Measurements from ENCODE around the gene EMC7.
"Not testable (repeated sequence)": the region's sequence is repeated elsewhere in the genome, so short reads cannot be mapped to it uniquely, and the experiment has no call there.

EMC7 gene

DNA sequence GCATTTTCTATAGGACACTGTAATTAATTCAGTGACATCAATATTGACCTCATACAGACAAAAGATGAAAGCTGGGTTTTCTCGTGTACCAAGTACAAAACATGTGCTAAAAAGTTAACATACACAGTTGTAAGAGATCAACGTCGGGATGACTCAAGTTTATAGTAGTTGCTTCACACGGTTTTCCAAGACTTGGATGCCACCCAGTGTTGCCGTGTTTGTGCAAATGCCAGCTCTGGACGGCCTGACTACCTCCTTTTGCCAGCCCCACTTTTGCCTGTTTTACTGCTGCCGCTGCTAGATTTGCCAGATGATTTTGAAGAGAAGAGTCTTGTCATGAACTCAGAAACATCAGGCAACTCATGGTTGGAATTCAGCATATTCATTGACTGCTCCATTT lies 17.6 kb downstream of the EMC7 start:
- DNase-seq (ENCODE audit: low read depth) = no peak

- DNase-seq (ENCODE audit: low read depth) = no peak
These were observed 21.8 kb downstream of the EMC7 start for GRCh38 chr15:34079904-34080303.

- DNase-seq (ENCODE audit: low read depth) = no peak
These were observed 22.8 kb downstream of the EMC7 start for GRCh38 chr15:34078900-34079299.

DNA sequence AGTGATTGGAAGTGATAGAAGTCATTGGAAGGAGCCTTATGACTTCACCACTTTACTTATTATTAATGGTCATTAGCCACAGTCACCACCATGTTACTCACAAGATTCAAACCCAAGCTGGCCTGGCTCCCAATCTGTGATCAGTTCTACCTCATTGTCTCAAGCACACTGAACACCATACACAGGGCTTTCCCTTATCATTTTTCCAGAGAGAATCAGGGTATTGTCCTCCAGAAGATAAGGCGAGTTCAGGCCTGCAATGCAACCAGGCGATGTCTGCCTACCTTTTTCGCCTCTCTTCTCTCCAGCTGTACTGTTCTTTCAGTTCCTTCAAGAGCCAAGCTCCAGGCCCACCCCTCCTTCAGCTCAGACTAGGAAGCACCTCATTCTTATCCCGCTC lies 24.9 kb downstream of the EMC7 start:
- no peak for DNase-seq (ENCODE audit: low read depth)

DNA sequence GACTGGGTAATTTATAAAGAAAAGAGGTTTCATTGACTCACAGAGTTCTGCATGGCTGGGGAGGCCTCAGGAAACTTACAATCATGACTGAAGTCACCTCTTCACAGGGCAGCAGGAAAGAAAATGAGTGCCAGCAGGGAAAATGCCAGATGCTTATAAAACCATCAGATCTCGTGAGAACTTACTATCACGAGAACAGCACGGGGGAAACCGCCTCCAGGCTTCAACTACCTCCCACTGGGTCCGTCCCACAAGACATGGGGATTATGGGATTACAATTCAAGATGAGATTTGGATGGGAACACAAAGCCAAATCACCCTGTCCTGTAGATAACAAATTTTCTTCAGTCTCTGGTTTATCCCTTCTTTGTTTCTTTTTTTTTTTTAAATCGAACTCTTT lies 31.7 kb downstream of the EMC7 start:
- no peak for DNase-seq (ENCODE audit: low read depth)

DNA sequence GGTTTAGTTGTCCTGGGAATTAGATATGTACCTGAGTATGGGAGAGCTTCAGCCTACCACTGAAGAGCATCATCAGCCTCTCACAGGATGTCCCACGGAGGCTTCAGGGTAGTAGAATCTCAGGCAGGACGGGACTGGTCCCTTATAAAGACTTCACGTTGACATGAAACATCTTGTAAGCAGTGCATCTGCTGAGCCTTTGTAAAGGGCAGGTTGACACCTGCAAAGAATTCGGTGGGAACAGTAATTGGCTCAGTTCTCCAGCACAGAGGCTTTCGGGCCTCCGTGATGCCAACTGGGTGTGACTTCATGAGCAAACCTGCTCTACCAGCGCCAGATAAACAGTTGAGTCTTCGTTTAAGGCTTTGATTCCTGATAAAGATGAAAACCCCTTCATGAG lies 35.7 kb downstream of the EMC7 start:
- DNase-seq (ENCODE audit: low read depth) = no peak

DNA sequence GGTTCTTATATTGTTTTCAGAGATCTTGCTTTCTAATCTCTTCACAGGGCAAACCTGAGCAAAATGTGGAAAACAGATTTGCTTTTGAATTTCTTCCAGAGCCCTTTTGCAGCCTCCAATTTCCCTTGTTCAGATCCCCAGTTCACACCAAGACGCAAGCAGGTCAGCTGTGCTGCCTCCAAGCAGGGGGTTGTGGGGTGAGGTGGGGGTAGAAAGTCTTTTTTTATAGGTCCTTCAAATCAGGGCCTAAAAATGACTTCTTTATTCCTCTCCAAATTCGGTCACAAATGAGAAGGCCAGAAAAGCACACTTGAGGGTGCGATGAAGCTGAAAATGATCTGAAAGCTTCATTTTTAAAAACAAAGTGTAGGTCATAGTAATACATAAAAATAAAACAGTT lies 36.4 kb downstream of the EMC7 start:
- no peak for DNase-seq (ENCODE audit: low read depth)

DNA sequence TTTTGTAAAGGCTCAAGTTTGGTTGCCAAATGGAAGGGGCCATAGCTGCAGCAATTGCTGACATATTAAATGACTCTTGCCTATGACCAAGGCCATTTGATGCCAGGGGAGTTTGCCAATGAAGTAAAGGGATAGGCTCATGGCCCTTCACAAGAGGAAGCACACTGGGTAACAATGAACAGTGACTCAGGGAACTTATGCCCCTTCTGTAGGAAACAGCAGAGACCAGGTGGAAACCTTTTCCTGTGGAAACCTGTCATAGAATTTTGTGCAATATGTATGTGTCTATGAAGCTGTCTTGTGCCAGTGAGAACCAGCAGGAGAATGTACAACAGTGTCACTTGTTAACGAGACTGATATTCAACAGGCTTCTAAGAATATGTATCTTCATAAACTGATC lies 37.2 kb downstream of the EMC7 start:
- DNase-seq (ENCODE audit: low read depth) = no peak

DNA sequence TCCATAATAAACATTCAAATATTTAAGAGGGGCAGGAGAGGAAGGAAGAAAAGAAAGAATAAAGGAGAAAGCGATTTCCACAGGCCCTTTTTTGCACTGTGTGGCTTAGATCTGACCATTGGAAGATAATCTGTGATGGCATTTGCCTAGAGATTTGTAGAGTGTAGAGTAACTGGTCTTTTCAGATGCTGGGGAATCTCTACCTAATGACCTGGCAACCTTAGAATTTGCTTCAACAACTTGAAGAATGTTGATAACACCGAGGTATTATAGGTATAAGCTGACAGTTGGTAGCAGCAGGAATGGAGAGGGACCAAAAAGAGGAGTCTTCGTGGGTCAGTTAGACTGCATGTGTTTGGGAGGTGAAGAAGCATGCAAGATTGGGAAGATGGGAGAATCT lies 41.7 kb downstream of the EMC7 start:
- no peak for DNase-seq (ENCODE audit: low read depth)

DNA sequence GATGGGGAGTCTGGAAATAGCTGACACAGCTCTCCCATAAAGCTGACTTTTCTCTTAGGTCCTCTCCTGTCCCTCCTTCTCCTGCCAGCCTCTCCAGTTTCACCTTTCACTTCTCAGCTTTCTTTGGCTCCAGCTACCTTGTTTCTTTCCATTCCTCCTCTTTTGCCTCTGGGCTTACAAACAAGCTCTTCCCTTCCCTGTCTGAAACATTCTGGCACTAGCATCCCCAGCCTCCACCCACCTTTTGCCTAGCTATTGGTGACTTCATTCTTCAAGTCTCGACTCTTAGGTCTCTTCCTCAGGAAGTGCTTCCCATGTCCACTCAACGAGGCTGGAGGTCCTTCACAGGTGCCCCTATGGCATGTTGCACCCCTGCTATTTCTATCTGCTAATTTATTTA lies 42.2 kb downstream of the EMC7 start:
- DNase-seq (ENCODE audit: low read depth) = no peak

- no peak for DNase-seq (ENCODE audit: low read depth)
These were observed 44.8 kb downstream of the EMC7 start for GRCh38 chr15:34056911-34057310.

DNA sequence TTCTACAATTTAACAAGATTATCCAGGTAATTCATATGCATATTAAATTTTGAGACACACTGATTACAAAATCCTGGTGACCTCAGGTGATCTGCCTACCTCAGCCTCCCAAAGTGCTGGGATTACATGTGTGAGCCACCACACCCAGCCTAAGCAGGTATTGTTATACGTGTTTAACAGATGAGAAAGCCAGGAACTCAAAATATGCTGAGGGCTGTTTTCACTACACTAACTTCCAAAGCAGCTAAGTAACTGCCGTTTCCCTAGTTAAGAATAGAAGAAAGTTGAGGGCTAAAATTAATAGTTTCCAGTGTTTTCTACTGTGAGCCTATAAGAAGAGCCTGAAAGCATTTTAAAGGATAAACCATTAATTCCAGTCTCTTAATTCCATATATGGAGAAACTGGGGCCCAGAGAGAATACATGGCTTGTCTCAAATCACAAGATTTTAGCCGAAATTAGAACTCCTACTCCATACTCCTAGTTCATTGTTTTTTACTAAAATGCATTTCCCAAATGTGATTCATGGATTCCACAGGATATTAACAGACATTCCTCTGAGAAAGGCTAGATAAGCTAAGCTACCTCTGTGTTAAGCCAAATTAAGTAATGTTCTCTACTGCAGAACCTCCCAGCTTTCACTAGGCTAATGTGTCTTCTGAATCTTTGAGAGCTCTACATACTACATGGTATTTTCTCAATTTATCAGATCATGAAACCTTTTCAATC lies 45.6 kb downstream of the EMC7 start:
- no peak for DNase-seq (ENCODE audit: low read depth)

DNA sequence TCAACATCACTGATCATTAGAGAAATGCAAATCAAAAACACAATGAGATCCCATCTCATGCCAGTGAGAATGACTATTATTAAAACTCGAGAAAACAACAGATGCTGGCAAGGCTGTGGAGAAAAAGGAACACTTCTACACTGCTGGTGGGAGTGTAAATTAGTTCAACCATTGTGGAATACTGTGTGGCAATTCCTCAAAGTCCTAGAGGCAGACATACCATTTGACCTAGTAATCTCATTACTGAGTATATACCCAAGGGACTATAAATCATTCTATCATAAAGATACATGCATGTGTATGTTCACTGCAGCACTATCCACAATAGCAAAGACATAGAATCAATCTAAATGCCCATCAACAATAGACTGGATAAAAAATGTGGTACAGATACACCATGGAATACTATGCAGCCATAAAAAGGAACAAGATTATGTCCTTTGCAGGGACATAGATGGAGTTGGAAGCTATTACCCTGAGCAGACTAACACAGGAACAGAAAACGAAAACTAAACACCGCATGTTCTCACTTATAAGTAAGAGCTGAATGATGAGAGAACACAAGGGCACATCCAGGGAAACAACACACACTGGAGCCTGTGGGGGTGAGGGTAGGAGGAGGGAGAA lies 47.5 kb downstream of the EMC7 start:
- DNase-seq (ENCODE audit: low read depth) = no peak

- not testable (repeated sequence) for DNase-seq (ENCODE audit: low read depth)
These were observed 51.3 kb downstream of the EMC7 start for GRCh38 chr15:34050385-34050784.

GRCh38 chr15:34049112-34049511 lies 52.5 kb downstream of the EMC7 start:
- no peak for DNase-seq (ENCODE audit: low read depth)

- DNase-seq (ENCODE audit: low read depth) = no peak
These were observed 53.5 kb downstream of the EMC7 start for GRCh38 chr15:34047893-34048775.

DNA sequence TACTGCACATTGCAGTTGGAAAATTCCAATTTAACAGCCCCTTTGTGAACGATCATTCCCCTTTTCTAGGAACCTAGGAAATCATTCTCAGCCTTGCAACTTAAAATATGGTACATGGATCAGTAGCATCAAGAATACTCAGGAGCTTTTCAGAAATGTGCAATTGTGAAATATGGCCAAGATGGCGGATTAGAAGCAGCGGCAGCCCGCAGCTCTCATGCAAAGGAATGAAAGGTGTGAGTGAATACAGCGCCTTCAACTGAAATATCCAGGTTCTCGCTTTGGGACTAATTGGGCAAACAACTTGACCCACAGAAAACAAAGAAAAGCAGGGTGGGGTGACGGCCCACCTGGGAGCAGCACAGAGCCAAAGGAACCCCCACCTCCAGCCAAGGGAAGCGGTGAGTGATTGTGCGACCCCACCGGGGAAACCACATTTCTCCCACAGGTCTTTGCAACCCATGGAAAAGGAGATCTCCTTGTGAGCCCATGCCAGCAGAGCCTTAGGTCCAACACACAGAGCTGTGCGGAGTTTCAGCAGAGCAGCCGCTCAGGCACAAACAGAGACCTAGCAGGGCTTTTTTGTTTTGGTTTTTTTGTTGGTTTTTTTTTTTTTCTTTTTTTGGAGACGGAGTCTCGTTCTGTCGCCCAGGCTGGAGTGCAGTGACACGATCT lies 55.1 kb downstream of the EMC7 start:
- no peak for DNase-seq (ENCODE audit: low read depth)

DNA sequence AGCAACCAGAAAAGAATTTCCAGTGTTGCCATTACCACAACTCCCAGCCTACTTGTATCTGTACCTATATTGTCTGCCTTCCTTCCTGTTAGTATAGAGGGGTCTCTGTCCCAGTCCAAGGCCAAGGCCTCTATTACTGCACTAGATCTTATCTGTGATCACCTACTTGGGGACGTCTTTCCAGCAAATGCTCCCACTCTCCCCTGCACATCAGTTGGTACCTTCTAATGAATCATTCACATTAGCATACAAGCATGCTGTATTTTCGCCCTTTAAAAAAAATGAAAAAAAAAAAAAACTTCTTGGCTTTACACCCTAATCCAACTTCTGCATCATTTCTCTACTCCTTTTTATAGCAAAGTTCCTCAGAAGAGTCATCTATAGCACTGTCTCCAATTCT lies 57.8 kb downstream of the EMC7 start:
- DNase-seq (ENCODE audit: low read depth) = no peak

GRCh38 chr15:34043391-34043790 lies 58.3 kb downstream of the EMC7 start:
- no peak for DNase-seq (ENCODE audit: low read depth)

DNA sequence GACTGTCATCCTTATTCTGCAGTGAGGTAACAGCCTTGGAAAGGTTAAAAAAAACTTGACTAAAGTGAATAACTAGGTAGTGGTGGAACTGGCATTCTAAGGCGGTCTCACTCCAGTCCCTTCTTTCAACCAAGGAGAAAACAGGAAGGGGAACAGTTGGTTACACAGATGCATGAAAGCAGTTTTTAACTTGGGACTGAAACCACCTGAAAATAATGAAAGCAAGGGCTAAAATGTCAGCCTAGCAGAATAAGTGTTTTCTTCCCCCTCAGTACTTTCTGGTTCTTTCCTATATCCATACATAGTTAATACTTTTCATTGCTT lies 61.9 kb downstream of the EMC7 start:
- no peak for DNase-seq (ENCODE audit: low read depth)

DNA sequence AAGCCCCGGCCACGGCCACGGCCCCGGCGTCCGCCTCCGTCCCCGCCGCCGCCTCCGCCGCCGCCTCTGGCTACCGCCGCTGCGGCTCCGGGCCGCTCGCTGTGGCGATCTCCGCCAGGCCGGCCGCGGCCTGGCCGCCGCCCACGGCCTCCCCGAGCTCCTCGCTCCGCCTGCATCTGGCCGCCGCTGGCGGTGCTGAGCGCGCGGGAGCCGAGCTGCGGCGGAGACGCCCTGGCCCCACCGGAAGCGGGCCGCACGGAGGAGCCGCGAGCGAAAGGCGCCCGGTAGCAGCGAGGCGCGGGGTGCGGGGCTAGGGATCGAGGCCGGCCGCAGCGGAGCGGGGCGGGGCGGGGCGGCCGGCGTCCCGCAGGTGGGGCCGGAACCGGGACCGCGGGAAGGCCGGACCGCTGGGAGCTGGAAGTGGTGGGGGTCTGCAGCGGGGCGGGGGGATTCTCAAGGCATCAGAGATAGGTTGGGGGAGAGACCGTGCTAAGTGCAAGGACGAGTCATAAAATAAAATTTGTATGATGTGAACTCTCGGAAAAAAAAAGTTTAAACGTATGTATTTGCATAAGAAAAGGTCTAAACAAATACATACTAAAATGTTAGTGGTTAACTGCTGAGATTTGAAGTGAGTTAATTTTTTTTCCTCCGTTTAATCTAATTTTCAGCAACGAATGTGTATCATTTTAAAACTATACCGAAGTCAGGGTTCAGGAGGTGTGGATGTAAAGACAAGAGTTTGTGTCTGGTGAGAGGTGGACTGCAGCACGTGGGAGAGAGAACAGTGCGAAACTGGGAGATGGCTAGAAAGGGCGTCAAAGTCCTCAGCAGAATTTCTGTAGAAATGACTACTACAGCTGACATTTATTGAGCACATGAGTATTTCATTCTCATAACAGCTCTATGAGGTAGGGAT lies 62.5 kb downstream of the EMC7 start, which contains the start of gene AVEN:
Gene AVEN (minus strand): TSS at position 334 of the 919 bp plus-strand sequence. CDS start 158 bp downstream, at position 176.
- DNase-seq (ENCODE audit: low read depth) = peak; percentile 52
